ENCODE data around the gene ZNF865.

The ZNF865 gene

DNA sequence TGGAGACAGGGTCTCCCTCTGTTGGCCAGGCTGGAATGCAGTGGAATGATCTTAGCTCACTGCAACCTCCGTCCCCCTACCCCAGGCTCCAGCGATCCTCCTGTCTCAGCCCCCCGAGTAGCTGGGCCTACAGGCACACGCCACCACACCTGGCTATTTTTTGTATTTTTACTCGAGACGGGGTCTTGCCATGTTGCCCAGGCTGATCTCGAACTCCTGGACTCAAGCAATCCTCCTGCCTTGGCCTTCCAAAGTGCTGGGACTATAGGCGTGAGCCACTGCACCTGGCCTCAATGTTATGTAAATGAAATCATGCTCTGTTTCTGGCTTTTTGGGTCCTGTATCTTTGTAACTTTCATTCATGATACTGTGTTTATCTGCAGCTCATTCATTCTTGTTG, 16.7 kb upstream of the ZNF865 start:
- no peak for DNase-seq (ENCODE audit: low read depth)
- no peak overlapping the region for H3K4me3 ChIP-seq (ENCODE audit: control insufficient read depth, low read depth, low read length)
- TF ChIP-seq, protein P1, sequence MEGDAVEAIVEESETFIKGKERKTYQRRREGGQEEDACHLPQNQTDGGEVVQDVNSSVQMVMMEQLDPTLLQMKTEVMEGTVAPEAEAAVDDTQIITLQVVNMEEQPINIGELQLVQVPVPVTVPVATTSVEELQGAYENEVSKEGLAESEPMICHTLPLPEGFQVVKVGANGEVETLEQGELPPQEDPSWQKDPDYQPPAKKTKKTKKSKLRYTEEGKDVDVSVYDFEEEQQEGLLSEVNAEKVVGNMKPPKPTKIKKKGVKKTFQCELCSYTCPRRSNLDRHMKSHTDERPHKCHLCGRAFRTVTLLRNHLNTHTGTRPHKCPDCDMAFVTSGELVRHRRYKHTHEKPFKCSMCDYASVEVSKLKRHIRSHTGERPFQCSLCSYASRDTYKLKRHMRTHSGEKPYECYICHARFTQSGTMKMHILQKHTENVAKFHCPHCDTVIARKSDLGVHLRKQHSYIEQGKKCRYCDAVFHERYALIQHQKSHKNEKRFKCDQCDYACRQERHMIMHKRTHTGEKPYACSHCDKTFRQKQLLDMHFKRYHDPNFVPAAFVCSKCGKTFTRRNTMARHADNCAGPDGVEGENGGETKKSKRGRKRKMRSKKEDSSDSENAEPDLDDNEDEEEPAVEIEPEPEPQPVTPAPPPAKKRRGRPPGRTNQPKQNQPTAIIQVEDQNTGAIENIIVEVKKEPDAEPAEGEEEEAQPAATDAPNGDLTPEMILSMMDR (IDR thresholded peaks at IDR 0.05; ENCODE audit: control insufficient read depth, insufficient read depth, low read depth, low read length, missing control alignments) = no peak

DNA sequence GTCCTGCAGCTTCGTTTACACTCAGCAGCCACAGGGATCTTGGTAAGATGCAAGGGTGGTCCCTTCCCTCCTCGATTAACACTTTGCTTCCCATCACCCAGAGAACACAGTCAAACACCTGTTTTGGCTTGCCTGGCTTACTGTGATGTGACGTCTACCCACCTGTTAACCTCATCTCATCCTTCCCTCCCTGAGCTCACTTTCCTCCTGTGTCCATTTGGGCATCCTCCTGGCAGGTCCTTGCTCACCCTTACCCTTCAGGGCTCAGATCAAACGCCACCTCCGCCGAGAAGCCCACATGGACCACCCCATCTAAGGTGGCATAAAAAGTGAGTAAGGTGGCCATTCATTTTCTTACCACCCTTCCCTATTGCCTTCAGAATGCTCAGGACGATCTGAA, 15.3 kb upstream of the ZNF865 start:
- TF ChIP-seq, protein P1 (IDR thresholded peaks at IDR 0.05; ENCODE audit: control insufficient read depth, insufficient read depth, low read depth, low read length, missing control alignments) = no peak
- DNase-seq (ENCODE audit: low read depth) = no peak
- no peak overlapping the region for H3K4me3 ChIP-seq (ENCODE audit: control insufficient read depth, low read depth, low read length)

DNA sequence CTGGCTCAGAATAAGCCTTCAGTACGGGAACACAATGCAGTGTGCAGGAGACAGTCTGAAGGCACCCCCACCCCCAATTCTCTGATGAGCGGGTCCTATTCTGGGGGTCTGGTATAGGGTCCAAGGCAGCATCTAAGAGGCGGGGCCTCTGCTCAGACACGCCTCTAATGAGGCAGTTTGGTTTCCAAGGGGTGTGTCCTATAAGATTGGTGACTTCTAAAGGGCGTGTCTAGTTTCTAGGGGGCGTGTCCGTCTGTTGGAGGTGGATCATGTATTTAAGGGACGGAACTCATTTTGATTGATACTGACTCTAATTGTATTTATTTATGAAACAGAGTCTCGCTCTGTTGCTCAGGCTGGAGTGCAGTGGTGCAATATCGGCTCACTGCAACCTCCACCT, 14.8 kb upstream of the ZNF865 start:
- DNase-seq (ENCODE audit: low read depth) = no peak
- TF ChIP-seq, protein P1 (IDR thresholded peaks at IDR 0.05; ENCODE audit: control insufficient read depth, insufficient read depth, low read depth, low read length, missing control alignments) = no peak
- H3K4me3 ChIP-seq (ENCODE audit: control insufficient read depth, low read depth, low read length) = no peak overlapping the region

DNA sequence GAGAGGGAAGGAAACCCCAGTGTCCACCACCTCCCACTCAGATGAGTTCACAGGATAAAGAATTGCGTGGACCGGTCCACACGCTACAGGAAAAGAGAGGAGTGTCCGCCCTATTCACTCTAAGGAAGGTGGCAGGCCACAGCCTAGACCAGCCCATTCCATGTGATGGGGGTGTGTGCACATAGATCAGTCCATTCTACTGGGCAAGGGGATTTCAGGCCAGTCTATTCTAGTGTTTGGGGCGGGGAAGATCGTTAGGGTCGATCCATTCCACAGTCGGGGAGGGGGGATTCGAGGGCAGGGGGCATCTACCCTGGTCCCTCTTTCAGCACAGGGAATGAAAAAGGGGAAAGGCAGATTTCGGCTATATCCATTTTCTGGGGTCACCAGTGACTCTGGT, 13.9 kb upstream of the ZNF865 start:
- H3K4me3 ChIP-seq (ENCODE audit: control insufficient read depth, low read depth, low read length) = no peak overlapping the region
- DNase-seq (ENCODE audit: low read depth) = no peak
- TF ChIP-seq, protein P1 (IDR thresholded peaks at IDR 0.05; ENCODE audit: control insufficient read depth, insufficient read depth, low read depth, low read length, missing control alignments) = no peak

DNA sequence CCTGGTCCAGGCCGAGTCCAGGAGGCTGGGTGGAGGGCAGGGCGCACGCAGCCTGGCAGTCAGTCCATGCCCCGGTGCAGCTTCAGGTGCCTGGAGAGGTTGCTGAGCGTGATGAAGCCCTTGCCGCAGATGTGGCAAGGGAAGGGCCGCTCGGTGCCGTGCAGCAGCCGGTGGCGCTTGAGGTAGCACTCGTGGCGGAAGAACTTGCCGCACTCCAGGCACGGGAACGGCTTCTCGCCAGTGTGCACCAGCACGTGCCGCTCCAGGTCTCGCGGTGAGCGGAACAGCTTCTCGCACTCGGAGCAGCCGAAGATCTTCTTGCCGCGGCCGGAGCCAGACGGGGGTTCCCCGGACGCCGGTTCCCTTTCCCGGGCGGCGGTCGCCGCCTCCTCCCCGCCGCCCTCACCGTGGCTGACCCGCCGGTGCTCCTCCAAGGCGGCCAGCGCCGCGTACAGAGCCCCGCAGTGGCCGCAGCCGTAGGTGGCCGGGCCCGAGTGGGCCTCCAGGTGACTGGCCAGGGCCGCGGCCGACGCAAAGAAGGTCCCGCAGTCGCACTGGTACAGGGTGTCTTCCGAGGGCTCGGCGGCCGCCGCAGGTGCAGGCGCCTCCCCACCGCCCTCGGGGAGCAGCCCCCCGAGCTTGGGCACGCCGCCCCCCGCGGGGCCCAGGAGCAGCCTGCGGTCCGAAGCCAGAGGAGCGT, 12.9 kb upstream of the ZNF865 start:
- no peak overlapping the region for H3K4me3 ChIP-seq (ENCODE audit: control insufficient read depth, low read depth, low read length)
- TF ChIP-seq, protein P1 (IDR thresholded peaks at IDR 0.05; ENCODE audit: control insufficient read depth, insufficient read depth, low read depth, low read length, missing control alignments) = no peak
- DNase-seq (ENCODE audit: low read depth) = no peak

DNA sequence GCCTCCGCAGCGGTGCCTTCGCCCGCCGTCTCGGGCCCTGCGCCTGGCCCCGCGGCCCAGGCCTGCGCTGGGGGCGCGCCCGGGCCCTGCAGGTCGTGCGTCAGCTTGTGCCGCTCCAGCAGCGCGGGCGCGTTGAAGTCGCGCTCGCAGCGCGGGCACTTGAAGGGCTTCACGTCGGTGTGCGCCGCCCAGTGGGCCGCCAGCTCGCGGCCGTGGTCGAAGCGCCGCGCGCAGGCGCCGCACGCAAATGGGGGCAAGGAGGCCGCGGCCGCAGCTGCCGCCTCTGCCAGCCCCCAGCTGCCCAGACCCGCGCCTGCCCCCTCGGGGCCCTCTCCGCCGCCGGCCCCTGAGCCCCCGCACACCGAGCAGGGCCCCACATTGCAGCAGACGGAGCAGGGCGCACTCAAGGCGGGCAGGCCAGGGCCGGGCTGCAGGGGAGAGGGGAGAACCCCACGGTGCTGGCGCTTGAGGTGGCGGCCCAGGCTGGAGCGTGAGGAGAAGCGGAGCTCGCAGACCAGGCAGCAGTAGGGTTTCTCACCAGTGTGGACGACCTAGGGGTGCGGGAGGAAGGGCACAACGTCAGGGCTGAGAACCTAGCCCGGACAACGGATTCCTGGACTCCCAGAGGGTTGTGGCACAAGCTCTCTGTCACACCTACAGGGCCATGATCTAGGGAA, 12.2 kb upstream of the ZNF865 start:
- TF ChIP-seq, protein P1 (IDR thresholded peaks at IDR 0.05; ENCODE audit: control insufficient read depth, insufficient read depth, low read depth, low read length, missing control alignments) = no peak
- no peak overlapping the region for H3K4me3 ChIP-seq (ENCODE audit: control insufficient read depth, low read depth, low read length)
- DNase-seq (ENCODE audit: low read depth) = no peak
